HG02943 (cell line): Measurements from ENCODE around the gene TIMM13.

ENCODE experiments used
- ATAC-seq: cut with Tn5 transposase; IDR thresholded peaks from one replicate; pipeline ENCODE4 v1.9.1; 2021; ENCODE audit warnings: mild to moderate bottlenecking, low read depth, moderate library complexity; ENCODE audit not compliant: unreplicated experiment

TIMM13 gene

GRCh38 chr19:2455851-2456570, 28.6 kb upstream of the TIMM13 start:
- ATAC-seq = no peak

GRCh38 chr19:2454962-2455850, 27.8 kb upstream of the TIMM13 start:
- no peak for ATAC-seq

GRCh38 chr19:2454199-2454961, 27.0 kb upstream of the TIMM13 start:
- ATAC-seq = no peak

GRCh38 chr19:2453431-2454025, 26.1 kb upstream of the TIMM13 start:
- ATAC-seq = no peak

- no peak for ATAC-seq
Measured at GRCh38 chr19:2451741-2452140, 24.4 kb upstream of the TIMM13 start.

GRCh38 chr19:2451138-2451537, 23.8 kb upstream of the TIMM13 start:
- ATAC-seq = no peak

- no peak for ATAC-seq
Measured at GRCh38 chr19:2449019-2449418, 21.6 kb upstream of the TIMM13 start.

- ATAC-seq = no peak
Measured at GRCh38 chr19:2446381-2446780, 19.0 kb upstream of the TIMM13 start.

GRCh38 chr19:2444251-2445002, 17.0 kb upstream of the TIMM13 start:
- ATAC-seq = no peak

GRCh38 chr19:2443785-2444182, 16.4 kb upstream of the TIMM13 start:
- ATAC-seq = no peak

GRCh38 chr19:2443116-2443784, 15.9 kb upstream of the TIMM13 start:
- no peak for ATAC-seq

GRCh38 chr19:2441096-2441752, 13.8 kb upstream of the TIMM13 start:
- ATAC-seq = no peak

- no peak for ATAC-seq
Measured at GRCh38 chr19:2440515-2440914, 13.1 kb upstream of the TIMM13 start.

- no peak for ATAC-seq
Measured at GRCh38 chr19:2438178-2438577, 10.8 kb upstream of the TIMM13 start.

- ATAC-seq = no peak
Measured at GRCh38 chr19:2436926-2437325, 9.5 kb upstream of the TIMM13 start.

- no peak for ATAC-seq
Measured at GRCh38 chr19:2436384-2436783, 9.0 kb upstream of the TIMM13 start.

GRCh38 chr19:2434721-2435265, 7.4 kb upstream of the TIMM13 start:
- ATAC-seq = no peak

GRCh38 chr19:2434267-2434666, 6.9 kb upstream of the TIMM13 start:
- no peak for ATAC-seq

- ATAC-seq = no peak
Measured at GRCh38 chr19:2433854-2434253, 6.5 kb upstream of the TIMM13 start.
